ENCODE measurements around the gene TCEA2. TPM values are rescaled to one million over a fixed set of nuclear protein-coding genes. Genes with fewer than 3 reads are reported as not detected.

TCEA2 gene
- total and polyA plus RNA-seq, 2 of the 13 experiments (the other 11 are each of a cell fraction or from before 2014, with no cell fraction given): 28.1 to 33.7 TPM

DNA sequence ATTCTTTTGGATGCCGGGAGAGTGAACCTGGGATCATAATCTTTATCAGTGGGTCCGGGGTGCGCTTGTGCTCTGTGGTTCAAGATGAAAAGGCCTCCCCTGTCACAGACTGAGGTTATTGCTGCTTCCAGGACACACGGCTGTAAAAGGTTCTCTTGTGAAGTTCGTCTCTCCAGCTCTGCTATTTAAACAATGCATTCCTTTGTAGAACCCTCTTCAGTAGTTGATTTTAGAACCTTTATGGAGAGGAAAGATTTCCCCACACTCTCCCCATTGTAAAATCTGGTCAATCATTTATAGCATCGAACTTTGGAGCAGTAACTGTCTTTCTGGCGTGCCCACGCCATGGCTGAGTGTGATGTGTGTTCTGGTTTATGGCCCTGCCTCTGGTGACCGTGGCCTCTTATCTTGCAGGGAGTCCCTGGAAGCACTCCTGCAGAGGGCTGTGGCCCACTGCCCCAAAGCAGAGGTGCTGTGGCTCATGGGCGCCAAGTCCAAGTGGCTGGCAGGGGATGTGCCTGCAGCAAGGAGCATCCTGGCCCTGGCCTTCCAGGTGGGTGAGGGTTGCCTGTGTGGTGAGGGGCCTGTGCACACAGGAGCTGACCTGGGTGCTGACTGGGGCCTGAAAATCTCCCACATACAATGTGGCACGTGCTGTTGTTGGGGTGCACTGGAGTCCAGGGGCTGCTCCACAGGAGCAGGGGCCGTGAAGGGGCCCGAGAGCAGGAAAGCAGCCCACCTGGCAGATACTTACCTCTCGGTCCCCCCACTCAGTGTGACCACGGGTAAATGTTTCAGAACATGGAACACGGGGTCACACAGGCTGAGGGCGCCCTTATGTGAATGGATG is 38.6 kb upstream of the TCEA2 start (continued):
- TF ChIP-seq, protein P1, sequence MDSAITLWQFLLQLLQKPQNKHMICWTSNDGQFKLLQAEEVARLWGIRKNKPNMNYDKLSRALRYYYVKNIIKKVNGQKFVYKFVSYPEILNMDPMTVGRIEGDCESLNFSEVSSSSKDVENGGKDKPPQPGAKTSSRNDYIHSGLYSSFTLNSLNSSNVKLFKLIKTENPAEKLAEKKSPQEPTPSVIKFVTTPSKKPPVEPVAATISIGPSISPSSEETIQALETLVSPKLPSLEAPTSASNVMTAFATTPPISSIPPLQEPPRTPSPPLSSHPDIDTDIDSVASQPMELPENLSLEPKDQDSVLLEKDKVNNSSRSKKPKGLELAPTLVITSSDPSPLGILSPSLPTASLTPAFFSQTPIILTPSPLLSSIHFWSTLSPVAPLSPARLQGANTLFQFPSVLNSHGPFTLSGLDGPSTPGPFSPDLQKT (CRISPR knock-in tag; IDR thresholded peaks at IDR 0.05; ENCODE audit: borderline replicate concordance): no peak
- TF ChIP-seq HOXA7 (CRISPR knock-in tag; IDR thresholded peaks at IDR 0.05) (no peak), ZNF530 (CRISPR knock-in tag; IDR thresholded peaks at IDR 0.05; ENCODE audit: low read depth) (no peak), TARDBP (CRISPR knock-in tag; IDR thresholded peaks at IDR 0.05) (peak; percentile 99), RFX1 (IDR thresholded peaks at IDR 0.05) (no peak), NR2F2 (IDR thresholded peaks at IDR 0.05; ENCODE audit: borderline replicate concordance, low read depth) (0 out of 2 replicates have a peak, but pooled peaks have one; percentile 73), ZSCAN25 (CRISPR knock-in tag; IDR thresholded peaks at IDR 0.05) (peak; percentile 96), ATF7 (IDR thresholded peaks at IDR 0.05) (no peak), ATF7 (CRISPR knock-in tag; IDR thresholded peaks at IDR 0.05) (peak; percentile 26; the same call in 1 of the 2 replicates), ZNF788 (CRISPR knock-in tag; IDR thresholded peaks at IDR 0.05; ENCODE audit: borderline replicate concordance) (peak; percentile 82), ZNF670 (CRISPR knock-in tag; IDR thresholded peaks at IDR 0.05; ENCODE audit: borderline replicate concordance) (no peak; the same call in 1 of the 2 replicates), CHCHD3 (CRISPR knock-in tag; IDR thresholded peaks at IDR 0.05) (no peak), ZFP41 (CRISPR knock-in tag; IDR thresholded peaks at IDR 0.05; ENCODE audit: borderline replicate concordance) (no peak), MIER2 (CRISPR knock-in tag; IDR thresholded peaks at IDR 0.05) (peak; percentile 90), GABPA (IDR thresholded peaks at IDR 0.05; ENCODE audit: low read depth, low read length) (no peak), GABPA (CRISPR knock-in tag; IDR thresholded peaks at IDR 0.05; ENCODE audit: low read depth) (peak; percentile 39; the same call in 1 of the 2 replicates), AGO2 (optimal IDR thresholded peaks at IDR 0.05; ENCODE audit: low read depth, low read length) (peak; percentile 92), RFX5 (IDR thresholded peaks at IDR 0.05; ENCODE audit: low read depth, low read length) (no peak), RAD51 (IDR thresholded peaks at IDR 0.05; ENCODE audit: borderline replicate concordance) (no peak), ZNF121 (CRISPR knock-in tag; IDR thresholded peaks at IDR 0.05) (peak; percentile 59), ATRX (CRISPR knock-in tag; IDR thresholded peaks at IDR 0.05; ENCODE audit: borderline replicate concordance) (peak; percentile 93; the same call in 1 of the 2 replicates)
- TF ChIP-seq, protein P2, sequence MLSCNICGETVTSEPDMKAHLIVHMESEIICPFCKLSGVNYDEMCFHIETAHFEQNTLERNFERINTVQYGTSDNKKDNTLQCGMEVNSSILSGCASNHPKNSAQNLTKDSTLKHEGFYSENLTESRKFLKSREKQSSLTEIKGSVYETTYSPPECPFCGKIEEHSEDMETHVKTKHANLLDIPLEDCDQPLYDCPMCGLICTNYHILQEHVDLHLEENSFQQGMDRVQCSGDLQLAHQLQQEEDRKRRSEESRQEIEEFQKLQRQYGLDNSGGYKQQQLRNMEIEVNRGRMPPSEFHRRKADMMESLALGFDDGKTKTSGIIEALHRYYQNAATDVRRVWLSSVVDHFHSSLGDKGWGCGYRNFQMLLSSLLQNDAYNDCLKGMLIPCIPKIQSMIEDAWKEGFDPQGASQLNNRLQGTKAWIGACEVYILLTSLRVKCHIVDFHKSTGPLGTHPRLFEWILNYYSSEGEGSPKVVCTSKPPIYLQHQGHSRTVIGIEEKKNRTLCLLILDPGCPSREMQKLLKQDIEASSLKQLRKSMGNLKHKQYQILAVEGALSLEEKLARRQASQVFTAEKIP (CRISPR knock-in tag; IDR thresholded peaks at IDR 0.05; ENCODE audit: borderline replicate concordance): no peak
- TF ChIP-seq, protein P3, sequence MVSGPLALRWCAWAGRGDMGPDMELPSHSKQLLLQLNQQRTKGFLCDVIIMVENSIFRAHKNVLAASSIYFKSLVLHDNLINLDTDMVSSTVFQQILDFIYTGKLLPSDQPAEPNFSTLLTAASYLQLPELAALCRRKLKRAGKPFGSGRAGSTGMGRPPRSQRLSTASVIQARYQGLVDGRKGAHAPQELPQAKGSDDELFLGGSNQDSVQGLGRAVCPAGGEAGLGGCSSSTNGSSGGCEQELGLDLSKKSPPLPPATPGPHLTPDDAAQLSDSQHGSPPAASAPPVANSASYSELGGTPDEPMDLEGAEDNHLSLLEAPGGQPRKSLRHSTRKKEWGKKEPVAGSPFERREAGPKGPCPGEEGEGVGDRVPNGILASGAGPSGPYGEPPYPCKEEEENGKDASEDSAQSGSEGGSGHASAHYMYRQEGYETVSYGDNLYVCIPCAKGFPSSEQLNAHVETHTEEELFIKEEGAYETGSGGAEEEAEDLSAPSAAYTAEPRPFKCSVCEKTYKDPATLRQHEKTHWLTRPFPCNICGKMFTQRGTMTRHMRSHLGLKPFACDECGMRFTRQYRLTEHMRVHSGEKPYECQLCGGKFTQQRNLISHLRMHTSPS (CRISPR knock-in tag; IDR thresholded peaks at IDR 0.05; ENCODE audit: low read depth): peak; percentile 68; the same call in 1 of the 2 replicates
- TF ChIP-seq, protein P4, sequence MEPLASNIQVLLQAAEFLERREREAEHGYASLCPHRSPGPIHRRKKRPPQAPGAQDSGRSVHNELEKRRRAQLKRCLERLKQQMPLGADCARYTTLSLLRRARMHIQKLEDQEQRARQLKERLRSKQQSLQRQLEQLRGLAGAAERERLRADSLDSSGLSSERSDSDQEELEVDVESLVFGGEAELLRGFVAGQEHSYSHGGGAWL (CRISPR knock-in tag; IDR thresholded peaks at IDR 0.05): peak; percentile 26; the same call in 1 of the 2 replicates
- TF ChIP-seq, protein P5, sequence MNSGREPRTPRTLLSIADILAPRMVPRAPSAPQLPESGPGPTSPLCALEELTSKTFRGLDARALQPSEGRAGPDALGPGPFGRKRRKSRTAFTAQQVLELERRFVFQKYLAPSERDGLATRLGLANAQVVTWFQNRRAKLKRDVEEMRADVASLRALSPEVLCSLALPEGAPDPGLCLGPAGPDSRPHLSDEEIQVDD (CRISPR knock-in tag; IDR thresholded peaks at IDR 0.05; ENCODE audit: borderline replicate concordance): no peak
